HAP-1 (cell line): ENCODE data around the gene ATM.

Experiments
- DNase-seq, 2 experiments: peaks; one replicate each; pipeline ENCODE4 v3.0.0-alpha.2; 2016 to 2020; ENCODE audit warnings: low spot score in 2 of 2
- H3K27me3 ChIP-seq: fragments of 250-450 bp; sonication (Bioruptor Pico); 2 replicates; pipeline ENCODE4 v1.5.1; 2020; ENCODE audit warnings: low read depth, mild to moderate bottlenecking, moderate library complexity
- H3K36me3 ChIP-seq: fragments of 250-450 bp; sonication (Bioruptor Pico); replicated peaks from 2 replicates; pipeline ENCODE4 v1.5.1; 2020; ENCODE audit warnings: mild to moderate bottlenecking
- H3K4me1 ChIP-seq: fragments of 250-450 bp; sonication (Bioruptor Pico); 2 replicates; pipeline ENCODE4 v1.5.1; 2020; ENCODE audit warnings: mild to moderate bottlenecking
- H3K4me3 ChIP-seq: fragments of 250-450 bp; sonication (Bioruptor Pico); 2 replicates; pipeline ENCODE4 v1.5.1; 2020; ENCODE audit warnings: mild to moderate bottlenecking, moderate library complexity
- H3K9me3 ChIP-seq: fragments of 250-450 bp; sonication (Bioruptor Pico); 2 replicates; pipeline ENCODE4 v1.5.1; 2020; ENCODE audit warnings: mild to moderate bottlenecking, moderate library complexity
- in situ Hi-C: fragments of 300-500 bp; cut with MboI; formaldehyde crosslinking; loops from 3 replicates; pipeline ENCODE4 v1.14.3; 2020; ENCODE audit warnings: low sequenced_read_pairs, inconsistent platforms, mixed read lengths

The ATM gene

GRCh38 chr11:108322666-108323065, 99.8 kb downstream of the ATM start:
- peaks cover 4% of the 10 kb centered on the region for H3K36me3 ChIP-seq
- peaks cover 14% of the 10 kb centered on the region for H3K4me1 ChIP-seq
- no peak for DNase-seq
- H3K4me3 ChIP-seq: no peak overlapping the region
- no peaks in the 10 kb centered on the region for H3K9me3 ChIP-seq
- no peaks in the 10 kb centered on the region for H3K27me3 ChIP-seq
- in situ Hi-C loops: no loop called here

GRCh38 chr11:108324587-108324986, 101.7 kb downstream of the ATM start:
- Histone ChIP-seq H3K9me3 (no peaks in the 10 kb centered on the region), H3K36me3 (peaks cover 6% of the 10 kb centered on the region; the same call in 1 of the 2 replicates), H3K4me1 (peaks cover 14% of the 10 kb centered on the region), H3K27me3 (no peaks in the 10 kb centered on the region), H3K4me3 (no peak overlapping the region)
- no peak for DNase-seq
- in situ Hi-C loops: no loop called here

- Histone ChIP-seq H3K27me3 (no peaks in the 10 kb centered on the region), H3K4me1 (no peaks in the 10 kb centered on the region), H3K4me3 (no peak overlapping the region), H3K9me3 (no peaks in the 10 kb centered on the region), H3K36me3 (peaks cover 39% of the 10 kb centered on the region)
- no peak for DNase-seq
- in situ Hi-C loops: loop anchor here (25.0 kb wide), 1 partner anchor 329 kb away; the partner anchor contains the start of gene DDX10
Measured at GRCh38 chr11:108333403-108333899, 110.6 kb downstream of the ATM start.

- DNase-seq: no peak
- in situ Hi-C loops: loop anchor here (25.0 kb wide), 1 partner anchor 324 kb away; the partner anchor contains the start of gene DDX10
- Histone ChIP-seq H3K4me1 (peaks cover 18% of the 10 kb centered on the region), H3K4me3 (no peak overlapping the region), H3K36me3 (peaks cover 20% of the 10 kb centered on the region), H3K27me3 (no peaks in the 10 kb centered on the region), H3K9me3 (no peaks in the 10 kb centered on the region)
Measured at GRCh38 chr11:108338750-108339149, 115.9 kb downstream of the ATM start.

GRCh38 chr11:108340973-108341372, 118.1 kb downstream of the ATM start:
- Histone ChIP-seq H3K36me3 (peaks cover 4% of the 10 kb centered on the region; the same call in 1 of the 2 replicates), H3K27me3 (no peaks in the 10 kb centered on the region), H3K9me3 (no peaks in the 10 kb centered on the region), H3K4me3 (no peak overlapping the region), H3K4me1 (peaks cover 18% of the 10 kb centered on the region)
- in situ Hi-C loops: loop anchor here (25.0 kb wide), 1 partner anchor 321 kb away; the partner anchor contains the start of gene DDX10
- no peak for DNase-seq

- DNase-seq: no peak
- no peak overlapping the region for H3K4me3 ChIP-seq
- in situ Hi-C loops: loop anchor here (25.0 kb wide), 1 partner anchor 321 kb away; the partner anchor contains the start of gene DDX10
- peaks cover under 1% of the 10 kb centered on the region; the same call in 1 of the 2 replicates for H3K36me3 ChIP-seq
- no peaks in the 10 kb centered on the region for H3K27me3 ChIP-seq
- no peaks in the 10 kb centered on the region for H3K9me3 ChIP-seq
- H3K4me1 ChIP-seq: peaks cover 18% of the 10 kb centered on the region
Measured at GRCh38 chr11:108341654-108342053, 118.8 kb downstream of the ATM start.

- no peaks in the 10 kb centered on the region for H3K27me3 ChIP-seq
- peaks cover 18% of the 10 kb centered on the region for H3K4me1 ChIP-seq
- in situ Hi-C loops: loop anchor here (25.0 kb wide), 1 partner anchor 319 kb away; the partner anchor contains the start of gene DDX10
- no peaks in the 10 kb centered on the region for H3K9me3 ChIP-seq
- H3K4me3 ChIP-seq: no peak overlapping the region
- no peaks in the 10 kb centered on the region; the same call in 1 of the 2 replicates for H3K36me3 ChIP-seq
- no peak for DNase-seq
Measured at GRCh38 chr11:108343714-108344113, 120.8 kb downstream of the ATM start.

- H3K4me3 ChIP-seq: no peak overlapping the region
- H3K27me3 ChIP-seq: no peaks in the 10 kb centered on the region
- no peak for DNase-seq
- H3K4me1 ChIP-seq: no peaks in the 10 kb centered on the region; the same call in 1 of the 2 replicates
- H3K36me3 ChIP-seq: 0 out of 2 replicates have a peak, but pooled peaks cover 4% of the 10 kb centered on the region
- in situ Hi-C loops: loop anchor here (25.0 kb wide), 1 partner anchor 317 kb away; the partner anchor contains the start of gene DDX10
- no peaks in the 10 kb centered on the region for H3K9me3 ChIP-seq
Measured at GRCh38 chr11:108345767-108346166, 122.9 kb downstream of the ATM start.

GRCh38 chr11:108346451-108346850, 123.6 kb downstream of the ATM start:
- in situ Hi-C loops: loop anchor here (25.0 kb wide), 1 partner anchor 316 kb away; the partner anchor contains the start of gene DDX10
- Histone ChIP-seq H3K9me3 (no peaks in the 10 kb centered on the region), H3K27me3 (no peaks in the 10 kb centered on the region), H3K4me1 (no peaks in the 10 kb centered on the region), H3K4me3 (no peak overlapping the region), H3K36me3 (0 out of 2 replicates have a peak, but pooled peaks cover 4% of the 10 kb centered on the region)
- DNase-seq: no peak

GRCh38 chr11:108351468-108351867, 128.6 kb downstream of the ATM start:
- H3K36me3 ChIP-seq: peaks cover 22% of the 10 kb centered on the region
- in situ Hi-C loops: no loop called here
- no peak for DNase-seq
- no peaks in the 10 kb centered on the region for H3K27me3 ChIP-seq
- H3K4me3 ChIP-seq: no peak overlapping the region
- no peaks in the 10 kb centered on the region for H3K4me1 ChIP-seq
- no peaks in the 10 kb centered on the region for H3K9me3 ChIP-seq

- Histone ChIP-seq H3K4me3 (no peak overlapping the region), H3K27me3 (no peaks in the 10 kb centered on the region), H3K4me1 (no peaks in the 10 kb centered on the region), H3K9me3 (no peaks in the 10 kb centered on the region), H3K36me3 (0 out of 2 replicates have a peak, but pooled peaks cover 2% of the 10 kb centered on the region)
- DNase-seq: no peak
- in situ Hi-C loops: no loop called here
Measured at GRCh38 chr11:108364159-108364558, 141.3 kb downstream of the ATM start.

GRCh38 chr11:108368134-108368533, 145.3 kb downstream of the ATM start:
- in situ Hi-C loops: no loop called here
- H3K27me3 ChIP-seq: no peaks in the 10 kb centered on the region; the same call in 1 of the 2 replicates
- no peaks in the 10 kb centered on the region for H3K4me1 ChIP-seq
- no peak overlapping the region for H3K4me3 ChIP-seq
- no peaks in the 10 kb centered on the region for H3K9me3 ChIP-seq
- H3K36me3 ChIP-seq: 0 out of 2 replicates have a peak, but pooled peaks cover 6% of the 10 kb centered on the region
- DNase-seq: no peak

- no peak overlapping the region for H3K4me3 ChIP-seq
- H3K36me3 ChIP-seq: 0 out of 2 replicates have a peak, but pooled peaks cover 6% of the 10 kb centered on the region
- no peaks in the 10 kb centered on the region; the same call in 1 of the 2 replicates for H3K27me3 ChIP-seq
- no peaks in the 10 kb centered on the region for H3K9me3 ChIP-seq
- no peak for DNase-seq
- in situ Hi-C loops: no loop called here
- no peaks in the 10 kb centered on the region for H3K4me1 ChIP-seq
Measured at GRCh38 chr11:108369064-108369463, 146.2 kb downstream of the ATM start.

- 0 out of 2 replicates have a peak, but pooled peaks cover 6% of the 10 kb centered on the region for H3K36me3 ChIP-seq
- no peaks in the 10 kb centered on the region for H3K9me3 ChIP-seq
- DNase-seq: no peak
- in situ Hi-C loops: no loop called here
- H3K27me3 ChIP-seq: no peaks in the 10 kb centered on the region; the same call in 1 of the 2 replicates
- no peak overlapping the region for H3K4me3 ChIP-seq
- H3K4me1 ChIP-seq: no peaks in the 10 kb centered on the region
Measured at GRCh38 chr11:108370315-108370714, 147.4 kb downstream of the ATM start.
